Caco-2 (cell line): Measurements from ENCODE around the gene NLRP4. TPM values are rescaled to one million over a fixed set of nuclear protein-coding genes. Genes with fewer than 3 reads are reported as not detected.
"Not testable (repeated sequence)": the region's sequence is repeated elsewhere in the genome, so short reads cannot be mapped to it uniquely, and the experiment has no call there.

Experiments
- BruUV-seq: library from RNA; stranded (reverse); fragments of 400-500 nt; replicated peaks from 2 replicates; lab custom pipeline; 2021; lab: Mats Ljungman, UMichigan
- CTCF ChIA-PET: fragments of 300-600 bp; sonication (Branson Sonifier 250); formaldehyde crosslinking; loops from one replicate; lab custom pipeline; 2022; ENCODE audit warnings: antibody characterized with exemption; lab: Charles Lee
- POLR2A ChIA-PET: fragments of 300-600 bp; sonication (Branson Sonifier 250); formaldehyde crosslinking; loops from one replicate; lab custom pipeline; 2022; ENCODE audit warnings: antibody characterized with exemption; lab: Charles Lee
- DNase-seq, 2 experiments: peaks; one replicate each; pipeline versions ENCODE4 v3.0.0 to v3.0.0-alpha.2; 2020 to 2022
- H3K27me3 ChIP-seq: replicated peaks from 2 replicates; pipeline ENCODE4 v1.6.0; 2011; ENCODE audit warnings: low read length; ENCODE audit not compliant: control insufficient read depth, insufficient read depth
- H3K36me3 ChIP-seq: 2 replicates; pipeline ENCODE4 v1.5.1; 2011; ENCODE audit warnings: low read length; ENCODE audit not compliant: control insufficient read depth, insufficient read depth
- H3K4me1 ChIP-seq: fragments of 250-450 bp; sonication (Bioruptor Pico); 2 replicates; pipeline ENCODE4 v1.5.1; 2020; ENCODE audit warnings: mild to moderate bottlenecking
- H3K4me3 ChIP-seq: 2 replicates; pipeline ENCODE4 v1.5.1; 2011; ENCODE audit warnings: low read depth, mild to moderate bottlenecking, control low read depth, low read length
- H3K9me3 ChIP-seq: fragments of 250-450 bp; sonication (Bioruptor Pico); 2 replicates; pipeline ENCODE4 v1.5.1; 2020; ENCODE audit warnings: mild to moderate bottlenecking, moderate library complexity
- H3K27ac Mint-ChIP-seq: one replicate; pipeline ENCODE4 v1.8.0; 2022; ENCODE audit warnings: mixed read lengths; ENCODE audit not compliant: unreplicated experiment
- H3K27me3 Mint-ChIP-seq: one replicate; pipeline ENCODE4 v1.8.0; 2022; ENCODE audit warnings: mixed read lengths; ENCODE audit not compliant: insufficient read depth, unreplicated experiment
- H3K36me3 Mint-ChIP-seq: one replicate; pipeline ENCODE4 v1.8.0; 2022; ENCODE audit warnings: mild to moderate bottlenecking, mixed read lengths; ENCODE audit not compliant: insufficient read depth, unreplicated experiment
- H3K4me1 Mint-ChIP-seq: one replicate; pipeline ENCODE4 v1.8.0; 2022; ENCODE audit warnings: low read depth, mixed read lengths; ENCODE audit not compliant: unreplicated experiment
- H3K4me3 Mint-ChIP-seq: one replicate; pipeline ENCODE4 v1.8.0; 2022; ENCODE audit warnings: mild to moderate bottlenecking, moderate library complexity, mixed read lengths; ENCODE audit not compliant: unreplicated experiment
- H3K9me3 Mint-ChIP-seq: one replicate; pipeline ENCODE4 v1.8.0; 2022; ENCODE audit warnings: mixed read lengths; ENCODE audit not compliant: unreplicated experiment
- CTCF ChIP-seq, 2 experiments: fragments of 200-600 bp in 1 of 2; IDR thresholded peaks; 1 replicate in 1 of 2; 2 replicates in 1 of 2; pipeline versions ENCODE4 v1.5.1 to v1.8.0; 2011 to 2022; ENCODE audit warnings: antibody characterized with exemption in 1 of 2, control low read depth in 1 of 2, inconsistent platforms in 1 of 2, low read depth in 1 of 2, low read length in 1 of 2, mild to moderate bottlenecking in 1 of 2, moderate library complexity in 1 of 2; ENCODE audit not compliant: insufficient read depth in 1 of 2, severe bottlenecking in 1 of 2, unreplicated experiment in 1 of 2
- intact Hi-C: fragments of 100-400 bp; cut with micrococcal nuclease; formaldehyde crosslinking; loops from one replicate; pipeline ENCODE4 v1.10.0; 2022; ENCODE audit not compliant: unreplicated experiment
- total RNA-seq: library from RNA; stranded (reverse); gene quantifications from 2 replicates; pipeline ENCODE4 v1.2.3, GENCODE V29; 2022

NLRP4 gene
- total RNA-seq, 1 experiment from 2014 or later = not detected

GRCh38 chr19:55927991-55928390 lies 91.7 kb downstream of the NLRP4 start:
- POLR2A ChIA-PET = no interaction called here
- intact Hi-C loops = no loop called here
- Histone ChIP-seq H3K4me1 (no peaks in the 10 kb centered on the region), H3K36me3 (no peaks in the 10 kb centered on the region), H3K4me3 (no peak overlapping the region), H3K9me3 (no peaks in the 10 kb centered on the region; the same call in 1 of the 2 replicates), H3K27me3 (no peaks in the 10 kb centered on the region)
- no peak for DNase-seq
- no peak for TF ChIP-seq CTCF (IDR thresholded peaks at IDR 0.05; ENCODE audit: insufficient read depth in 1 of 2, low read depth in 1 of 2, low read length in 1 of 2, severe bottlenecking in 1 of 2, unreplicated experiment in 1 of 2)
- CTCF ChIA-PET = no interaction called here
- Mint-ChIP-seq H3K4me3 (no peak overlapping the region), H3K27me3 (peaks cover 8% of the 10 kb centered on the region), H3K9me3 (peaks cover 12% of the 10 kb centered on the region), H3K4me1 (no peaks in the 10 kb centered on the region), H3K27ac (no peak overlapping the region), H3K36me3 (no peaks in the 10 kb centered on the region)
- BruUV-seq = no TSS peak

DNA sequence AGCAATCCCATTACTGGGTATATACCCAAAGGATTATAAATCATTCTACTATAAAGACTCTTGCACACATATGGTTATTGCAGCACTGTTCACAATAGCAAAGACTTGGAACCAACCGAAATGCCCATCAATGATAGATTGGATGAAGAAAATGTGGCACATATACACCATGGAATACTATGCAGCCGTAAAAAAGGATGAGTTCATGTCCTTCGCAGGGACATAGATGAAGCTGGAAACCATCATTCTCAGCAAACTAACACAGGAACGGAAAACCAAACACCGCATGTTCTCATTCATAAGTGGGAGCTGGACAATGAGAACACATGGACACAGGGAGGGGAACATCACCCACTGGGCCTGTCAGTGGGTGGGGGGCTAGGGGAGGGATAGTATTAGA lies 92.9 kb downstream of the NLRP4 start:
- H3K27ac Mint-ChIP-seq, H3K9me3 Mint-ChIP-seq, H3K4me1 Mint-ChIP-seq, BruUV-seq, H3K36me3 Mint-ChIP-seq, H3K27me3 Mint-ChIP-seq, H3K9me3 ChIP-seq, POLR2A ChIA-PET, intact Hi-C loops, H3K4me3 Mint-ChIP-seq, CTCF ChIA-PET, H3K27me3 ChIP-seq, DNase-seq, H3K36me3 ChIP-seq, H3K4me1 ChIP-seq, H3K4me3 ChIP-seq: not testable (repeated sequence)

- H3K27me3 Mint-ChIP-seq = peaks cover 8% of the 10 kb centered on the region
- Histone ChIP-seq H3K9me3 (no peaks in the 10 kb centered on the region; the same call in 1 of the 2 replicates), H3K36me3 (no peaks in the 10 kb centered on the region), H3K27me3 (no peaks in the 10 kb centered on the region), H3K4me1 (no peaks in the 10 kb centered on the region), H3K4me3 (no peak overlapping the region)
- ChIA-PET CTCF (interaction anchor here (0.6 kb wide), 1 partner anchor 330 kb away, joined by 4 read pairs; no protein-coding TSS in a partner anchor), POLR2A (no interaction called here)
- H3K4me3 Mint-ChIP-seq = no peak overlapping the region
- no peak for TF ChIP-seq CTCF (IDR thresholded peaks at IDR 0.05; ENCODE audit: insufficient read depth in 1 of 2, low read depth in 1 of 2, low read length in 1 of 2, severe bottlenecking in 1 of 2, unreplicated experiment in 1 of 2)
- H3K9me3 Mint-ChIP-seq = no peaks in the 10 kb centered on the region
- no TSS peak for BruUV-seq
- no peaks in the 10 kb centered on the region for H3K4me1 Mint-ChIP-seq
- H3K36me3 Mint-ChIP-seq = no peaks in the 10 kb centered on the region
- intact Hi-C loops = no loop called here
- no peak overlapping the region for H3K27ac Mint-ChIP-seq
- DNase-seq = no peak
These were observed 94.7 kb downstream of the NLRP4 start for GRCh38 chr19:55930996-55931515.

Other genes starting within 250 kb of the NLRP4 start
- gene FIZ1, start 237.0 kb upstream of the NLRP4 start, total RNA-seq = 27.2 and 27.7 TPM in 2 replicates
- gene ZNF524, start 236.3 kb upstream of the NLRP4 start, total RNA-seq = 10.8 and 11.1 TPM in 2 replicates
- 13.2 and 14.5 TPM in 2 replicates for gene ZNF865, start 230.9 kb upstream of the NLRP4 start, total RNA-seq
- 8.5 and 10.2 TPM in 2 replicates for gene ZNF784, start 212.0 kb upstream of the NLRP4 start, total RNA-seq
- gene ZNF580, start 195.5 kb upstream of the NLRP4 start, total RNA-seq = 38.5 and 41.4 TPM in 2 replicates
- 46.2 and 47.4 TPM in 2 replicates for gene ZNF581, start 192.9 kb upstream of the NLRP4 start, total RNA-seq
- 17.4 and 17.6 TPM in 2 replicates for gene CCDC106, start 188.3 kb upstream of the NLRP4 start, total RNA-seq
- gene U2AF2, start 181.5 kb upstream of the NLRP4 start, total RNA-seq = 289 TPM in 2 replicates
- gene EPN1, start 161.3 kb upstream of the NLRP4 start, total RNA-seq = 197 and 201 TPM in 2 replicates
- not detected in 2 replicates for gene NLRP9, start 98.1 kb upstream of the NLRP4 start, total RNA-seq
- gene RFPL4A, start 77.4 kb upstream of the NLRP4 start, total RNA-seq = not detected in 2 replicates
- gene RFPL4AL1, start 67.4 kb upstream of the NLRP4 start, total RNA-seq = not detected in 2 replicates
- 0.26 and 0.43 TPM in 2 replicates for gene NLRP11, start 4.5 kb upstream of the NLRP4 start, total RNA-seq
- gene NLRP13, start 95.8 kb downstream of the NLRP4 start, total RNA-seq = not detected in 2 replicates
- not detected in 2 replicates for gene NLRP8, start 111.3 kb downstream of the NLRP4 start, total RNA-seq
- not detected in 2 replicates for gene NLRP5, start 150.2 kb downstream of the NLRP4 start, total RNA-seq